Muscle layer of colon (tissue), 2 donors: Measurements from ENCODE around the gene H6PD.

Source experiments
- H3K27ac ChIP-seq: one replicate; pipeline ENCODE4 v1.7.0; 2013; ENCODE audit warnings: low read depth, mild to moderate bottlenecking, low read length, moderate library complexity
- H3K27me3 ChIP-seq, 2 donors: one replicate each; pipeline ENCODE4 v1.7.0; 2013; ENCODE audit warnings: low read length in 2 of 2, mild to moderate bottlenecking in 2 of 2; ENCODE audit not compliant: insufficient read depth in 2 of 2, control insufficient read depth in 1 of 2
- H3K36me3 ChIP-seq: one replicate; pipeline ENCODE4 v1.7.0; 2013; ENCODE audit warnings: mild to moderate bottlenecking, low read length; ENCODE audit not compliant: insufficient read depth
- H3K4me1 ChIP-seq: one replicate; pipeline ENCODE4 v1.7.0; 2013; ENCODE audit warnings: mild to moderate bottlenecking, low read length; ENCODE audit not compliant: insufficient read depth
- H3K4me3 ChIP-seq, 2 donors: one replicate each; pipeline ENCODE4 v1.7.0; 2013; ENCODE audit warnings: low read length in 2 of 2, low read depth in 1 of 2, mild to moderate bottlenecking in 1 of 2, moderate library complexity in 1 of 2
- H3K9ac ChIP-seq: one replicate; pipeline ENCODE4 v1.7.0; 2013; ENCODE audit warnings: low read length
- H3K9me3 ChIP-seq: one replicate; pipeline ENCODE4 v1.7.0; 2013; ENCODE audit warnings: mild to moderate bottlenecking, low read length
- donor health status: abdominal sarcoma.
- donor health status: Adenocarcinoma of cecum.

H6PD gene

GRCh38 chr1:9286556-9286955, 52.0 kb downstream of the H6PD start:
- Histone ChIP-seq H3K4me1 (peaks cover under 1% of the 10 kb centered on the region), H3K9me3 (peaks cover 7% of the 10 kb centered on the region)

GRCh38 chr1:9289090-9289534, 54.5 kb downstream of the H6PD start:
- Histone ChIP-seq H3K27me3 (no peaks in the 10 kb centered on the region), H3K9me3 (peaks cover 7% of the 10 kb centered on the region), H3K9ac (no peak overlapping the region), H3K27ac (no peak overlapping the region), H3K4me3 (no peak overlapping the region), H3K4me1 (peaks cover 10% of the 10 kb centered on the region), H3K36me3 (no peaks in the 10 kb centered on the region)

More at GRCh38 chr1:9286556-9286955, 52.0 kb downstream of the H6PD start:
- Histone ChIP-seq H3K27me3 (peaks cover 0 to 6% of the 10 kb centered on the region in 2 donors), H3K9ac (no peak overlapping the region), H3K36me3 (no peaks in the 10 kb centered on the region), H3K4me3 (no peak overlapping the region), H3K27ac (no peak overlapping the region)

DNA sequence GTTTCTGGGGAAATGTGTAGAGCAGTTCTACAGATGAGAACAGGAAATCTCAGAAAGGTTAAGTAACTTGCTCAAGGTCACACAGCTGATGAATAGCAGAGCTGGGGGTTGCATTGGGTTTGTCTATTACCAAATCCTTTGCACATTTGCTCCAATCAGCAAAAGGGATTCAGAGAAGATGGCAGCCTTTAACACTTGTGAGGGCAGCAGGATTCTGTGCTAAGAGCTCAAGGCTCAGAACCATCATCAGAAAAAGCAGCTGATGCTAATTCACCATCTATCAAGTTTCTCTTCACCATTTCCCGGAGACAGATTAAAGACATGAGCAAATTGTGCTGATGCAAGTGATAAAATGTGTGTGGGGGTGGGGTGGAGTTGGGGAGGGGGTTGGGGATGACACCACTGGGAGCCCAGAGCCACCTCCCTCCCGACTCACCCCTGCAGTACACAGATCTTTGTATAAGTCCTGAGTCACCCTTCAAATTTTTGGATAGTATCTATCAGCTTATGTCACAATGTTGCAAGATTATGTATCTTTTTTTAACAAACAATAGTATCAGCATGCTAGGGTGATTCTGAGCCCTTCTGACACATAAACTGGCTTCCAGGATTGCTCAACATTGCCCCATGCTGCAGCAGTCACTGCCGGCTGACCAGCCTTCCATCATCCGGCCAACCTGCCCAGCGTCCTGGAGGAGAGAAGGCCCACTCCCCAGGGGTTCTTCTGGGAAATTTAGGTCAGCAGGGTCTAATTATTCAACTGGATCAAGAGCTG, 55.3 kb downstream of the H6PD start:
- no peak overlapping the region for H3K9ac ChIP-seq
- no peaks in the 10 kb centered on the region for H3K36me3 ChIP-seq
- H3K4me1 ChIP-seq: peaks cover 16% of the 10 kb centered on the region
- H3K4me3 ChIP-seq: no peak overlapping the region
- H3K9me3 ChIP-seq: peaks cover 7% of the 10 kb centered on the region
- H3K27ac ChIP-seq: no peak overlapping the region
- no peaks in the 10 kb centered on the region for H3K27me3 ChIP-seq

GRCh38 chr1:9291914-9292360, 57.4 kb downstream of the H6PD start:
- peaks cover 35% of the 10 kb centered on the region for H3K4me1 ChIP-seq

GRCh38 chr1:9292361-9293240, 58.0 kb downstream of the H6PD start, which contains the start of gene SPSB1:
TSS of gene SPSB1 (plus strand) at chr1:9292894. CDS start at chr1:9355892, 62,998 bp downstream.
- Histone ChIP-seq H3K4me1 (peaks cover 41% of the 10 kb centered on the region), H3K27ac (peak within 1 kb of the TSS; percentile 92), H3K36me3 (no peaks in the 10 kb centered on the region), H3K9me3 (peaks cover 7% of the 10 kb centered on the region), H3K27me3 (no peaks in the 10 kb centered on the region), H3K9ac (peak within 1 kb of the TSS; percentile 81), H3K4me3 (peak within 1 kb of the TSS; percentile 76 to 89)

More at GRCh38 chr1:9291914-9292360, 57.4 kb downstream of the H6PD start:
- H3K9me3 ChIP-seq: peaks cover 7% of the 10 kb centered on the region
- H3K27ac ChIP-seq: peak overlapping the region; percentile 68
- H3K36me3 ChIP-seq: no peaks in the 10 kb centered on the region
- H3K27me3 ChIP-seq: no peaks in the 10 kb centered on the region
- H3K9ac ChIP-seq: peak overlapping the region; percentile 31
- H3K4me3 ChIP-seq: peak overlapping the region; percentile 45 to 47

- H3K27ac ChIP-seq: peak overlapping the region; percentile 92
- peak overlapping the region; percentile 81 for H3K9ac ChIP-seq
- peaks cover 4% of the 10 kb centered on the region for H3K9me3 ChIP-seq
- no peaks in the 10 kb centered on the region for H3K27me3 ChIP-seq
- H3K36me3 ChIP-seq: no peaks in the 10 kb centered on the region
- peaks cover 42% of the 10 kb centered on the region for H3K4me1 ChIP-seq
- peak overlapping the region; percentile 76 to 89 for H3K4me3 ChIP-seq
Measured at GRCh38 chr1:9293241-9293532, 58.6 kb downstream of the H6PD start.

DNA sequence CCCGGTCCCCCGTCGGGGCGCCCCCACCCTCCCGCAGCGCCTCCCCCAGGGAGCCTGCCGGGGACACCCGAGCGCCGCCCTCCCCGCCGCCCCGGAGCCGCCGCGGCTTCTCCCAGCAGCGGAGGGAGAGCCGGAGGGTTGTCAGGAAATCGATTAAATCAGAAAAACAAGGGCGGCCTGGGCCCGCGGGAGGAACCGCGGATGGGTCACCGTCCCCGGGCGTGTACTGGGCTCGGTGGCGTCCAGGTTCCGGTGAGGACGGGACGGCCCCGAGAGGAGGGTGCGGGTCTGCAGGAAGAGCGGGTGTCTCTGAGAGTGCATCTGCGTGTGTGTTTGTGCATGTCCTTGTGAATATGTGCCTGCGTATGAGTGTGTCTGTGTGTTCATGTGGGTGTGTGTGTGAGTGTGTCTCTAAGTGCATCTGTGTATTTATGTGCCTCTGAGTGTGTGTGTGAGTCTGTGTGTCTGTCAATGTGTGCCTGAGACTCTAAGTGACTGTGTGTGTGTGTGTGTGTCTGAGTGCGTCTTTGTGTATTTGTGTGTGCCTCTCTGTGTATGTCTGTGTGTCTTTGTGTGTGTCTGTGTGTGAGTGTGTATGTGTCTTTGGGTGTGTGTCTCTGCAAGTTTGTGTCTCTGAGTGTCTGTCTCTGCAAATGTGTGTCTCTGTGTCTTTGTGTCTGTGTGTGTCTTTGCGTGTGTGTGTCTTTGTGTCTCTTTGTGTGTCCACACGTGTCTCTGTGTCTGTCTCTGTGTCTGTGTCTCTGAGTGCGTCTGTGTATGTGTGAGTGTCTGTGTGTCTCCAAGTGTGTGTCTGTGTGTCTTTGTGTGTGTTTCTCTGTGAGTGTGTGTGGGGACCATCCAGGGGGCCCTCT, 59.2 kb downstream of the H6PD start:
- Histone ChIP-seq H3K4me3 (peak overlapping the region; percentile 76 to 89), H3K27ac (peak overlapping the region; percentile 92), H3K9me3 (no peaks in the 10 kb centered on the region), H3K9ac (peak overlapping the region; percentile 81), H3K4me1 (peaks cover 42% of the 10 kb centered on the region), H3K36me3 (no peaks in the 10 kb centered on the region), H3K27me3 (no peaks in the 10 kb centered on the region)

DNA sequence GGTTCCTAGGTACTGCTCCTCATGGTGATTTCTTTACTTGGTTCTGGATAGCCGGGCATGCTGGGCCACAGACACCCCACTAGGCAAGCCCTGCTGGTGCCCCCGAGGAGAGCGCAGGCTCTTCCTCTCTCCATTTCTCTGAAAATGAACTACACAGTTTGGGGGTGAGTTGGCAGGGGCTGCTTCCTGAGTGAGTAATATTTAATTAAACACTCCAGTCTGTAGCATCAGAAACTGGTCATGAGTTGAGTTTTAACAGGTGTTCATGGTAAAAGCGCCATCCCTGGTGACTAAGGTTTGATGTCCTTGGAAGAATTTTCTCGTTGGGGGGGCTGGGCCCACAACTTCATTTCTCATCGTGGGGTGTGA, 59.8 kb downstream of the H6PD start:
- Histone ChIP-seq H3K4me1 (peaks cover 42% of the 10 kb centered on the region), H3K9me3 (no peaks in the 10 kb centered on the region), H3K27ac (peak overlapping the region; percentile 92), H3K27me3 (no peaks in the 10 kb centered on the region), H3K9ac (peak overlapping the region; percentile 81), H3K4me3 (peak overlapping the region; percentile 76 to 89), H3K36me3 (no peaks in the 10 kb centered on the region)

DNA sequence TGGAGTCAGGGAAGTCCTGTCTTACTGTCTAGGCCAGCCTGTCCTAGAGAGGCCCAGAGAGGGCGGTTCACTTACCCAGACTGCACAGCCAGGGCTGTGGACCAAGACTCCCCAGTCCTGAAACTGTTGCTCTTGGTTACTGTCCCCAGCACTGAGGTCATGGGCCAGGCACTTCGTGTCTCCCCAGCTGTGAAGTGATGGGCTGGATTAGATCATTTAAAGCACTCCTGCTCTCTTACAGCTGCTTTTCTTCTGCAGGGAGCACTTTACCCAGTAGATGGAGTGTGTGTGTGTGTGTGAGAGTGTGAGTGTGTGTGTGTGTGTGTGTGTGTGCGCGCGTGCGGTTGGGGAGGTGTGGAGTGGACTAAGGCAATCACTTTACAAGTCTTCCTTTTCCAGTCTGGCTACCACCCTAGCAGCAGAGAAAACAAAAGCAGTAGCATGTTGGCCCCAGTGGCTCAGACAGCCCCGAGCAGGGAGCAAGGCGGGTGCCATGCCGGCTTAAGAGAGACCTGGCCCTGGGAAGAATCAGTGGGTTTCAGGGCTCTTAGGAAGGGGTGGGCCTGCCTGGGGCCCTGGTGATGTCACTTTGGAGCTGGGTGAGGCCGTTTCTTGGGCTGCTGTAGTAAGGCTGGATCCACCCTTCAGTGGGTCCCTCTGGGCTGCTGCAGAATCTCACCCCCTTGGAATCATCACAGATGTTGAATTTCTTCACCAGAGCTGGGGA, 60.5 kb downstream of the H6PD start:
- H3K36me3 ChIP-seq: no peaks in the 10 kb centered on the region

GRCh38 chr1:9295884-9296283, 61.3 kb downstream of the H6PD start:
- no peak overlapping the region for H3K4me3 ChIP-seq
- H3K27ac ChIP-seq: no peak overlapping the region
- peaks cover 3% of the 10 kb centered on the region for H3K36me3 ChIP-seq
- no peaks in the 10 kb centered on the region for H3K27me3 ChIP-seq
- no peaks in the 10 kb centered on the region for H3K9me3 ChIP-seq
- H3K9ac ChIP-seq: no peak overlapping the region
- H3K4me1 ChIP-seq: peaks cover 52% of the 10 kb centered on the region

More for the DNA sequence above, 60.5 kb downstream of the H6PD start:
- H3K9ac ChIP-seq: peak overlapping the region; percentile 12
- H3K27ac ChIP-seq: peak overlapping the region; percentile 61
- H3K4me3 ChIP-seq: peak overlapping the region; percentile 76 to 89
- H3K9me3 ChIP-seq: no peaks in the 10 kb centered on the region
- H3K27me3 ChIP-seq: no peaks in the 10 kb centered on the region
- peaks cover 43% of the 10 kb centered on the region for H3K4me1 ChIP-seq
